Measurements from ENCODE around the gene ANKFN1. TPM values are rescaled to one million over a fixed set of nuclear protein-coding genes. Genes with fewer than 3 reads are reported as not detected.

ANKFN1 gene
- total and polyA plus RNA-seq, 3 donors from 2014 or later: 3.7 to 11.4 (median 5.1) TPM

DNA sequence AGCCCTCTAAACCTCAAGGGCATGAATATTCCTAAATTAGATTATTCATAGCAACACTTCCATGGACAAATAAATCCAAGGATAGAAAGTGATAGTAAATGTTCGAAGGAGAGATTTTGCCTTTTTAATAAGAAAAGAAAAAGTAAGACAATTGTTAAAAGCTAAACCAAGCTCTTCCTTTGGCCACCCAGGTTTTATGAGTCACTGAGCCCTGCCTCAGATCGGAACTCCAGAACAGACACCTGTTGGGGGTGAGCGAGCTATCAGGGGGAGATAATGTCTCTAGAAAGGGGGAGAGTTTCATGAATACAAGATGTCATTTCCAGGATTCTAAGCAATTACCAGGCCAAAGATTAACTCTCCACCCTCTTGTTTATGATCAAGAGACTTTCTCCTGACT is 171.4 kb downstream of the ANKFN1 start:
- no peaks in the 10 kb centered on the region for H3K4me1 ChIP-seq
- no peaks in the 10 kb centered on the region for H3K27me3 ChIP-seq
- H3K27ac ChIP-seq: no peak overlapping the region
- no peaks in the 10 kb centered on the region for H3K9me3 ChIP-seq
- intact Hi-C loops (cut with DNase I; ENCODE audit: low total_unique reads): no loop called here
- no peak overlapping the region for H3K4me3 ChIP-seq
- no peaks in the 10 kb centered on the region for H3K36me3 ChIP-seq (ENCODE audit: low read depth, missing control alignments)
- no peak for DNase-seq
- 68 to 75% methylated on average over 3 of the region's 3 CpGs for WGBS, 2 donors
- TF ChIP-seq POLR2A (IDR thresholded peaks at IDR 0.05): no peak
- TF ChIP-seq, protein P1, sequence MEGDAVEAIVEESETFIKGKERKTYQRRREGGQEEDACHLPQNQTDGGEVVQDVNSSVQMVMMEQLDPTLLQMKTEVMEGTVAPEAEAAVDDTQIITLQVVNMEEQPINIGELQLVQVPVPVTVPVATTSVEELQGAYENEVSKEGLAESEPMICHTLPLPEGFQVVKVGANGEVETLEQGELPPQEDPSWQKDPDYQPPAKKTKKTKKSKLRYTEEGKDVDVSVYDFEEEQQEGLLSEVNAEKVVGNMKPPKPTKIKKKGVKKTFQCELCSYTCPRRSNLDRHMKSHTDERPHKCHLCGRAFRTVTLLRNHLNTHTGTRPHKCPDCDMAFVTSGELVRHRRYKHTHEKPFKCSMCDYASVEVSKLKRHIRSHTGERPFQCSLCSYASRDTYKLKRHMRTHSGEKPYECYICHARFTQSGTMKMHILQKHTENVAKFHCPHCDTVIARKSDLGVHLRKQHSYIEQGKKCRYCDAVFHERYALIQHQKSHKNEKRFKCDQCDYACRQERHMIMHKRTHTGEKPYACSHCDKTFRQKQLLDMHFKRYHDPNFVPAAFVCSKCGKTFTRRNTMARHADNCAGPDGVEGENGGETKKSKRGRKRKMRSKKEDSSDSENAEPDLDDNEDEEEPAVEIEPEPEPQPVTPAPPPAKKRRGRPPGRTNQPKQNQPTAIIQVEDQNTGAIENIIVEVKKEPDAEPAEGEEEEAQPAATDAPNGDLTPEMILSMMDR (IDR thresholded peaks at IDR 0.05): no peak

DNA sequence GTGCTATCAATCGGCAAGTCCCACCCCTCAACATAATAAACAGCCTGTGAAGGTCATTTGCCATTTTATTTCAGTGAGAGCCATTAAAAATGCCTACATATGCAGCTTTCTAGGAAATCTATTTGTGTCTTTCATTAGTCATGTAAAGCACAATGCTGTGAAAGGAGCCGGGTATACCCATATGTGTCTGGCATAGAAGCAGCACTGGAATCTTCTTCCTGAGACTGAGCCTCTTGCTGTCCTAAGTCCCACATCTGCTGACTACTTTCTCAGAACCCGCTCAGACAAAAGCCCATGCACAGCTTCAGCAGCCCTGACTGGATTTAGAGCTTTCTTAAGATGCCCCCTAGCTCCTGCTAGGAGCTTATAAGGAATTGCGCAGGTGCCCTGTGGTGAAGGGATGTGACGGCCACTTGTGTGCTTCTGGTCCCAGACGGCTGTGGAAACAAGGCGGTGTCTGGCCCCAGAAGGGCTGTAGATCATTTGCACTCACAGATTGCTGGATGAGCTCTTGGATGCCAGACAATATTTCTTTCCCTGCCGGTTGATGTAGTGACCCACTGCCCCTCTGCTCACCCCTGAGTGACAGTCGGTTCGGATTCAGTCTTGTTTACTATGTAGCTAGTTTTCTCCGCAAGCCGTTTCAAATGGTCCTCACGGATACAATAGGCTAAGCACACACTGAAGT is 172.2 kb downstream of the ANKFN1 start:
- Histone ChIP-seq H3K27me3 (no peaks in the 10 kb centered on the region), H3K4me1 (no peaks in the 10 kb centered on the region), H3K36me3 (ENCODE audit: low read depth, missing control alignments) (no peaks in the 10 kb centered on the region), H3K27ac (no peak overlapping the region), H3K4me3 (no peak overlapping the region), H3K9me3 (no peaks in the 10 kb centered on the region)
- intact Hi-C loops (cut with DNase I; ENCODE audit: low total_unique reads): no loop called here
- TF ChIP-seq, protein P1 (IDR thresholded peaks at IDR 0.05): no peak
- TF ChIP-seq POLR2A (IDR thresholded peaks at IDR 0.05): no peak
- WGBS, 2 donors: 43 to 47% methylated on average over 13 of the region's 13 CpGs
- no peak for DNase-seq

DNA sequence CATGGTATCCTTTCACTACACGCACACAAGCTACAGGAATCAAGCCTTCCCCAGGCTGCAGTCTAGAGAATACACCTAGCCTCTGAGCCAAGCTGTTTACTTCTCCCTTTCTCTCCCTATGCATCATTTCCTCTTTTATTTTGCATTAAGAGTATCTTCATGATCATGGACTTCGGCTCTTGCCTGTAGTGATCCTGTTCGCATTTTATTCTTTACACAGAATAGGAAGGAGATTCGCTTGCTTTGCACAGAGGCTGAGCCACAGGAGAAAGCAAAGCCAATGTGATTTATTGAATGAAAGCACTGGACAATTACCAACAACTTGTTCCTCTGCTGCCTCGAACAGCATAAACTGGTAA is 172.7 kb downstream of the ANKFN1 start:
- 60 to 62% methylated on average over 5 of the region's 5 CpGs for WGBS, 2 donors
- H3K27me3 ChIP-seq: no peaks in the 10 kb centered on the region
- TF ChIP-seq, protein P1 (IDR thresholded peaks at IDR 0.05): no peak
- no peak for TF ChIP-seq POLR2A (IDR thresholded peaks at IDR 0.05)
- DNase-seq: no peak
- H3K9me3 ChIP-seq: no peaks in the 10 kb centered on the region
- no peak overlapping the region for H3K27ac ChIP-seq
- H3K36me3 ChIP-seq (ENCODE audit: low read depth, missing control alignments): no peaks in the 10 kb centered on the region
- H3K4me1 ChIP-seq: no peaks in the 10 kb centered on the region
- no peak overlapping the region for H3K4me3 ChIP-seq
- intact Hi-C loops (cut with DNase I; ENCODE audit: low total_unique reads): no loop called here

DNA sequence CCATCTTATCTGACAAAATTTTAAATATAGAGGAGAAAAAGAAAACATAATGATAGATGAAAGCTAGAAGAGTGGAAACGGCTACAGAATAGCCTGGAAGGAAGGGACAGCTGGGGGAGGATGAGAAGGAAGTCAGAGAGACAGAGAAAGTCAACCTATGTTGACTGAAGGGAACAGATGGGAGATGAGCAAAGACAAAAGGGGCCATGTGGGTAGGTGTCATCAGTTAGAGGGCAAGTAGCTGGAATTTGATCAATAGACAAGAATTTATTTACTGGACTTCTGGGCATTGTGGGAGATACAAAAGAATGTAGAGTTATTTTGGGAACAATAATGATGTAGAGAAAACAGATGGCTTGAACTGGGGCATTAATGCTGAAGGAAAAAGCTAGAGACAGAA is 194.4 kb downstream of the ANKFN1 start:
- TF ChIP-seq, protein P1 (IDR thresholded peaks at IDR 0.05): no peak
- no peak for TF ChIP-seq POLR2A (IDR thresholded peaks at IDR 0.05)
- H3K27me3 ChIP-seq: no peaks in the 10 kb centered on the region
- no peaks in the 10 kb centered on the region for H3K4me1 ChIP-seq
- H3K9me3 ChIP-seq: no peaks in the 10 kb centered on the region
- intact Hi-C loops (cut with DNase I; ENCODE audit: low total_unique reads): no loop called here
- DNase-seq: no peak
- 56 to 70% methylated on average over 1 of the region's 1 CpG for WGBS, 2 donors
- no peak overlapping the region for H3K27ac ChIP-seq
- H3K4me3 ChIP-seq: no peak overlapping the region
- no peaks in the 10 kb centered on the region for H3K36me3 ChIP-seq (ENCODE audit: low read depth, missing control alignments)

DNA sequence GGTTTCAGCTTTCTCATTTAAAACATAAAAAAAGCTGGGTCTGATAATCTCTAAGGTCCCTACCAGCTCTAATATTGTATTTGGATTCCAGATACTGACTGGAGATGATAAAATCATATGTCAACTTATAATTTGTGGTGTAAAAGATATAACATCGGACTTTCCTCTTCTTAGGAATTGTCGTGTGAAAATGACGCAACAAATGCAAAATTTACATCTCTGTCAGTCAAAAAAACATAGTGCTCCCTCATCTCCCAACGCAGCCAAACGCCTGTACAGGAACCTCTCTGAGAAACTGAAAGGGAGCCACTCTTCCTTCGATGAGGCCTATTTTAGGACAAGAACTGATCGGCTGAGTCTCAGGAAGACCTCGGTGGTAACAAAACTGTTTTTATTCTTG is 197.3 kb downstream of the ANKFN1 start:
- no peaks in the 10 kb centered on the region for H3K36me3 ChIP-seq (ENCODE audit: low read depth, missing control alignments)
- H3K27me3 ChIP-seq: no peaks in the 10 kb centered on the region
- H3K4me3 ChIP-seq: no peak overlapping the region
- intact Hi-C loops (cut with DNase I; ENCODE audit: low total_unique reads): no loop called here
- TF ChIP-seq, protein P1 (IDR thresholded peaks at IDR 0.05): no peak
- TF ChIP-seq POLR2A (IDR thresholded peaks at IDR 0.05): no peak
- 87 to 90% methylated on average over 8 of the region's 8 CpGs for WGBS, 2 donors
- no peaks in the 10 kb centered on the region for H3K9me3 ChIP-seq
- no peaks in the 10 kb centered on the region for H3K4me1 ChIP-seq
- H3K27ac ChIP-seq: no peak overlapping the region
- DNase-seq: no peak
